ENCODE data around the gene DDIT3. TPM values are rescaled to one million over a fixed set of nuclear protein-coding genes. Genes with fewer than 3 reads are reported as not detected.

The DDIT3 gene
- total RNA-seq, 1 donor = 18.1 TPM

DNA sequence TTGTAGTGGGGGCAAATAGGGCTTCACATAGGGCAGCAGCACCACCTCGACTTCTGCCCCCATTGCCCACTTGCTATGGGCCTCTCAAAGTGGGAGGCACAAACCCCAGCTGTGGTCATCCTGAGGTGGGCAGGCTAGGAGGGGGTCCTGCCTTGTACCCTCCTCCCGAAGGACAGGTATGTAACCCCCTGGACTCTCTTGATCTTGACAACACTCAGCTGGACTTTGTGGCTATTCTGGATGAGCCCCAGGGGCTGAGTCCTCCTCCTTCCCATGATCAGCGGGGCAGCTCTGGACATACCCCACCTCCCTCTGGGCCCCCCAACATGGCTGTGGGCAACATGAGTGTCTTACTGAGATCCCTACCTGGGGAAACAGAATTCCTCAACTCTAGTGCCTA, 48.7 kb downstream of the DDIT3 start:
- no peak for DNase-seq (ENCODE audit: low read depth)
- TF ChIP-seq, protein P1, sequence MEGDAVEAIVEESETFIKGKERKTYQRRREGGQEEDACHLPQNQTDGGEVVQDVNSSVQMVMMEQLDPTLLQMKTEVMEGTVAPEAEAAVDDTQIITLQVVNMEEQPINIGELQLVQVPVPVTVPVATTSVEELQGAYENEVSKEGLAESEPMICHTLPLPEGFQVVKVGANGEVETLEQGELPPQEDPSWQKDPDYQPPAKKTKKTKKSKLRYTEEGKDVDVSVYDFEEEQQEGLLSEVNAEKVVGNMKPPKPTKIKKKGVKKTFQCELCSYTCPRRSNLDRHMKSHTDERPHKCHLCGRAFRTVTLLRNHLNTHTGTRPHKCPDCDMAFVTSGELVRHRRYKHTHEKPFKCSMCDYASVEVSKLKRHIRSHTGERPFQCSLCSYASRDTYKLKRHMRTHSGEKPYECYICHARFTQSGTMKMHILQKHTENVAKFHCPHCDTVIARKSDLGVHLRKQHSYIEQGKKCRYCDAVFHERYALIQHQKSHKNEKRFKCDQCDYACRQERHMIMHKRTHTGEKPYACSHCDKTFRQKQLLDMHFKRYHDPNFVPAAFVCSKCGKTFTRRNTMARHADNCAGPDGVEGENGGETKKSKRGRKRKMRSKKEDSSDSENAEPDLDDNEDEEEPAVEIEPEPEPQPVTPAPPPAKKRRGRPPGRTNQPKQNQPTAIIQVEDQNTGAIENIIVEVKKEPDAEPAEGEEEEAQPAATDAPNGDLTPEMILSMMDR (IDR thresholded peaks at IDR 0.05; ENCODE audit: insufficient read depth, low read depth, low read length) = no peak

DNA sequence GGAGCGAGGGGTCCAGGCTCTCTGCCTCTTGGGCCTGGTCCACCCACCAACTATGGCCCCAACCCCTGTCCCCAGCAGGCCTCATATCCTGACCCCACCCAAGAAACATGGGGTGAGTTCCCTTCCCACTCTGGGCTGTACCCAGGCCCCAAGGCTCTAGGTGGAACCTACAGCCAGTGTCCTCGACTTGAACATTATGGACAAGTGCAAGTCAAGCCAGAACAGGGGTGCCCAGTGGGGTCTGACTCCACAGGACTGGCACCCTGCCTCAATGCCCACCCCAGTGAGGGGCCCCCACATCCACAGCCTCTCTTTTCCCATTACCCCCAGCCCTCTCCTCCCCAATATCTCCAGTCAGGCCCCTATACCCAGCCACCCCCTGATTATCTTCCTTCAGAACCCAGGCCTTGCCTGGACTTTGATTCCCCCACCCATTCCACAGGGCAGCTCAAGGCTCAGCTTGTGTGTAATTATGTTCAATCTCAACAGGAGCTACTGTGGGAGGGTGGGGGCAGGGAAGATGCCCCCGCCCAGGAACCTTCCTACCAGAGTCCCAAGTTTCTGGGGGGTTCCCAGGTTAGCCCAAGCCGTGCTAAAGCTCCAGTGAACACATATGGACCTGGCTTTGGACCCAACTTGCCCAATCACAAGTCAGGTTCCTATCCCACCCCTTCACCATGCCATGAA, 49.2 kb downstream of the DDIT3 start:
- no peak for DNase-seq (ENCODE audit: low read depth)
- H3K4me3 ChIP-seq (ENCODE audit: low read depth, low read length) = no peak overlapping the region
- TF ChIP-seq, protein P1 (IDR thresholded peaks at IDR 0.05; ENCODE audit: insufficient read depth, low read depth, low read length) = no peak

More for the DNA sequence above, 48.7 kb downstream of the DDIT3 start:
- H3K4me3 ChIP-seq (ENCODE audit: low read depth, low read length) = no peak overlapping the region

DNA sequence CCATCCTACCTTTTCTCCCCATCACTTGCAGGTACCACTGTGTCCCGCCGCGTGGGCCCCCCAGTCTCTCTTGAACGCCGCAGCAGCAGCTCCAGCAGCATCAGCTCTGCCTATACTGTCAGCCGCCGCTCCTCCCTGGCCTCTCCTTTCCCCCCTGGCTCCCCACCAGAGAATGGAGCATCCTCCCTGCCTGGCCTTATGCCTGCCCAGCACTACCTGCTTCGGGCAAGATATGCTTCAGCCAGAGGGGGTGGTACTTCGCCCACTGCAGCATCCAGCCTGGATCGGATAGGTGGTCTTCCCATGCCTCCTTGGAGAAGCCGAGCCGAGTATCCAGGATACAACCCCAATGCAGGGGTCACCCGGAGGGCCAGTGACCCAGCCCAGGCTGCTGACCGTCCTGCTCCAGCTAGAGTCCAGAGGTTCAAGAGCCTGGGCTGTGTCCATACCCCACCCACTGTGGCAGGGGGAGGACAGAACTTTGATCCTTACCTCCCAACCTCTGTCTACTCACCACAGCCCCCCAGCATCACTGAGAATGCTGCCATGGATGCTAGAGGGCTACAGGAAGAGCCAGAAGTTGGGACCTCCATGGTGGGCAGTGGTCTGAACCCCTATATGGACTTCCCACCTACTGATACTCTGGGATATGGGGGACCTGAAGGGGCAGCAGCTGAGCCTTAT, 49.9 kb downstream of the DDIT3 start:
- DNase-seq (ENCODE audit: low read depth) = no peak
- TF ChIP-seq, protein P1 (IDR thresholded peaks at IDR 0.05; ENCODE audit: insufficient read depth, low read depth, low read length) = no peak

DNA sequence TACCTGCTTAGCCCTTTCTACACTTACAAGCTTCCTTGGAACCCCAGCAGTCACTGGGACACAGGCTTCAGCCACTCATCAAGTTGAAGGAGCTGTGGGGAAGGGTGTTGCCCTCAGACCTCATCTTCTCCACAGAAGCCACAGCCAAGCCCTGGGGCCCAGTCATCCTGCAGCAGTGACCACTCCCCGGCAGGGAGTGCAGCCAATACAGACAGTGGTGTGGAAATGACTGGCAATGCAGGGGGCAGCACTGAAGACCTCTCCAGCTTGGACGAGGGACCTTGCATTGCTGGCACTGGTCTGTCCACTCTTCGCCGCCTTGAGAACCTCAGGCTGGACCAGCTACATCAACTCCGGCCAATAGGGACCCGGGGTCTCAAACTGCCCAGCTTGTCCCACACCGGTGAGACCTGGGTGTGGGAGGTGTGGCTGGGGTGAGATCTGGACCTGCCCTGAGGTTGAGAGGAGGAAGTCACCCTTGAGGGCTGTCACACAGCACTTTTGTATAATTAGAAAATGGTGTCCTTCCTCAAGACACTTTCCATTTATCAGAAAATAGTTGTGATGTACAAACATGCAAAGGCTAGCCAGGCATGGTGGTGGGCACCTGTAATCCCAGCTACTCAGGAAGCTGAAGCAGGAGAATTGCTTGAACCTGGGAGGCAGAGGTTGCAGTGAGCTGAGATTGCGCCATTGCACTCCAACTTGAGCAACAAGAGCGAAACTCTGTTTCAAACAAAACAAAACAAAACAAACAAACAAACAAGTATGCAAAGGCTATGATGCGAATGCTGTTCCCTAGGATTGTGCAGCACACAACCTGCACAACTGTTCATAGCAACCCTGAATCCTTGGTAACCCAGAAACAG, 50.8 kb downstream of the DDIT3 start:
- H3K4me3 ChIP-seq (ENCODE audit: low read depth, low read length) = no peak overlapping the region
- DNase-seq (ENCODE audit: low read depth) = no peak
- TF ChIP-seq, protein P1 (IDR thresholded peaks at IDR 0.05; ENCODE audit: insufficient read depth, low read depth, low read length) = no peak

More for the DNA sequence above, 49.9 kb downstream of the DDIT3 start:
- no peak overlapping the region for H3K4me3 ChIP-seq (ENCODE audit: low read depth, low read length)

DNA sequence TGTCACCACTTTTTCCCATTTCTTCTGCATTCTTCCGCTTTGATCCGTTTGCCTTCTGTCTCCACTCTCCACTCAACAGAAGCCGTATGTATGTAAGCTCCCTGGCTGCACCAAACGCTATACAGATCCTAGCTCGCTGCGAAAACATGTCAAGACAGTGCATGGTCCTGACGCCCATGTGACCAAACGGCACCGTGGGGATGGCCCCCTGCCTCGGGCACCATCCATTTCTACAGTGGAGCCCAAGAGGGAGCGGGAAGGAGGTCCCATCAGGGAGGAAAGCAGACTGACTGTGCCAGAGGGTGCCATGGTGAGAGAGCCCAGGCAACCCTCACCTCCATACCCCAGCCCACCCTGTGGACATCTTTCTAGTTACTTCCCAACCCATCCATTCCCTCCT, 52.4 kb downstream of the DDIT3 start:
- no peak for DNase-seq (ENCODE audit: low read depth)
- TF ChIP-seq, protein P1 (IDR thresholded peaks at IDR 0.05; ENCODE audit: insufficient read depth, low read depth, low read length) = no peak
- no peak overlapping the region for H3K4me3 ChIP-seq (ENCODE audit: low read depth, low read length)

DNA sequence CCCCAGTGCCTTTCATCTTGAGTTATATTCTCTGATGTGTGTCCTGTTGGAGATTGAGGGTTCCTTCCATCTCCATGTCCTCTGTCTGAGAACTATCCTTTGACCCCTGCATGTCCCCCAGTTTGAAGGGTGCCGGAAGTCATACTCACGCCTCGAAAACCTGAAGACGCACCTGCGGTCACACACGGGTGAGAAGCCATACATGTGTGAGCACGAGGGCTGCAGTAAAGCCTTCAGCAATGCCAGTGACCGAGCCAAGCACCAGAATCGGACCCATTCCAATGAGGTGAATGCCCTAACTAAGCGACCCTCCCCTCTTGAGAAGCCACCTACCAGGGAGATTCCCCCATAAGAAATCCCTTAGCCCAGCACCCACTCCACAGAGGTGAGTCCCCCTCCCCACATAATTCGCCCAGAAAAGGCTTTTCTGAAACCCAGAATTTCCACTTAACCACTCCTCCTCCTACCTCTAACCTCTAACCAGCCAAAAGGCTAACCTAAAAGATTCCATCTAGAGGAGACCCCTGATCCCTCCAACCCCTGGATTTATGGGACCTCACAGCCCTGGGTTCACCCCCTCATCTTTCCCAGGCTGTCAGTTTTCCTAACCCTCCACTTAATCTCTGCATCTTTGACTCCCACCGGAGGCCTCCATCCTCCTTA, 53.0 kb downstream of the DDIT3 start:
- no peak for DNase-seq (ENCODE audit: low read depth)
- TF ChIP-seq, protein P1 (IDR thresholded peaks at IDR 0.05; ENCODE audit: insufficient read depth, low read depth, low read length) = no peak
- no peak overlapping the region for H3K4me3 ChIP-seq (ENCODE audit: low read depth, low read length)
